Measurements from ENCODE around the gene CDKN2C. TPM values are rescaled to one million over a fixed set of nuclear protein-coding genes. Genes with fewer than 3 reads are reported as not detected.

CDKN2C gene
- total and polyA plus RNA-seq, 2 donors from 2014 or later = 12.5 to 16.6 TPM

DNA sequence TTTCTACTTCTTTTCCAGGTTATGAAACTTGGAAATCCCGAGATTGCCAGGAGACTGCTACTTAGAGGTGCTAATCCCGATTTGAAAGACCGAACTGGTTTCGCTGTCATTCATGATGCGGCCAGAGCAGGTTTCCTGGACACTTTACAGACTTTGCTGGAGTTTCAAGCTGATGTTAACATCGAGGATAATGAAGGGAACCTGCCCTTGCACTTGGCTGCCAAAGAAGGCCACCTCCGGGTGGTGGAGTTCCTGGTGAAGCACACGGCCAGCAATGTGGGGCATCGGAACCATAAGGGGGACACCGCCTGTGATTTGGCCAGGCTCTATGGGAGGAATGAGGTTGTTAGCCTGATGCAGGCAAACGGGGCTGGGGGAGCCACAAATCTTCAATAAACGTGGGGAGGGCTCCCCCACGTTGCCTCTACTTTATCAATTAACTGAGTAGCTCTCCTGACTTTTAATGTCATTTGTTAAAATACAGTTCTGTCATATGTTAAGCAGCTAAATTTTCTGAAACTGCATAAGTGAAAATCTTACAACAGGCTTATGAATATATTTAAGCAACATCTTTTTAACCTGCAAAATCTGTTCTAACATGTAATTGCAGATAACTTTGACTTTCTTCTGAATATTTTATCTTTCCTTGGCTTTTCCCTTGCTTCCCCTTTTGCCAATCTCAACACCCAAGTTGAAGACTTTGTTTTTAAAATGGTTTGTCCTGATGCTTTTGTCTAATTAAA lies 4.0 kb downstream of the CDKN2C start:
- peaks cover 57% of the 10 kb centered on the region for H3K27me3 ChIP-seq (ENCODE audit: control insufficient read depth, insufficient read depth, low read length)
- peak in 1 of 5 donors; percentile 30 for DNase-seq
- FAIRE-seq = no peak
- TF ChIP-seq, protein P1, sequence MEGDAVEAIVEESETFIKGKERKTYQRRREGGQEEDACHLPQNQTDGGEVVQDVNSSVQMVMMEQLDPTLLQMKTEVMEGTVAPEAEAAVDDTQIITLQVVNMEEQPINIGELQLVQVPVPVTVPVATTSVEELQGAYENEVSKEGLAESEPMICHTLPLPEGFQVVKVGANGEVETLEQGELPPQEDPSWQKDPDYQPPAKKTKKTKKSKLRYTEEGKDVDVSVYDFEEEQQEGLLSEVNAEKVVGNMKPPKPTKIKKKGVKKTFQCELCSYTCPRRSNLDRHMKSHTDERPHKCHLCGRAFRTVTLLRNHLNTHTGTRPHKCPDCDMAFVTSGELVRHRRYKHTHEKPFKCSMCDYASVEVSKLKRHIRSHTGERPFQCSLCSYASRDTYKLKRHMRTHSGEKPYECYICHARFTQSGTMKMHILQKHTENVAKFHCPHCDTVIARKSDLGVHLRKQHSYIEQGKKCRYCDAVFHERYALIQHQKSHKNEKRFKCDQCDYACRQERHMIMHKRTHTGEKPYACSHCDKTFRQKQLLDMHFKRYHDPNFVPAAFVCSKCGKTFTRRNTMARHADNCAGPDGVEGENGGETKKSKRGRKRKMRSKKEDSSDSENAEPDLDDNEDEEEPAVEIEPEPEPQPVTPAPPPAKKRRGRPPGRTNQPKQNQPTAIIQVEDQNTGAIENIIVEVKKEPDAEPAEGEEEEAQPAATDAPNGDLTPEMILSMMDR (IDR thresholded peaks at IDR 0.05; ENCODE audit: borderline replicate concordance, extremely low read depth, insufficient read depth) = no peak
- no peak overlapping the region for H3K27ac ChIP-seq (ENCODE audit: low read depth in 2 of 2, low read length in 2 of 2)
- intact Hi-C loops (cut with DNase I) = no loop called here
- no peak overlapping the region for H3K4me3 ChIP-seq (ENCODE audit: low read length in 3 of 3)
- no peaks in the 10 kb centered on the region for H3K9me3 ChIP-seq (ENCODE audit: control insufficient read depth in 2 of 3, insufficient read depth in 1 of 3, low read length in 3 of 3)
- H3K9ac ChIP-seq (ENCODE audit: low read length in 3 of 3) = no peak overlapping the region
- no peaks in the 10 kb centered on the region for H3K36me3 ChIP-seq (ENCODE audit: control insufficient read depth in 2 of 3, insufficient read depth in 3 of 3, low read length in 3 of 3)
- peaks cover 0 to 4% (median 0%) of the 10 kb centered on the region in 3 donors for H3K4me1 ChIP-seq (ENCODE audit: control insufficient read depth in 2 of 3, insufficient read depth in 2 of 3, low read depth in 1 of 3, low read length in 3 of 3)

DNA sequence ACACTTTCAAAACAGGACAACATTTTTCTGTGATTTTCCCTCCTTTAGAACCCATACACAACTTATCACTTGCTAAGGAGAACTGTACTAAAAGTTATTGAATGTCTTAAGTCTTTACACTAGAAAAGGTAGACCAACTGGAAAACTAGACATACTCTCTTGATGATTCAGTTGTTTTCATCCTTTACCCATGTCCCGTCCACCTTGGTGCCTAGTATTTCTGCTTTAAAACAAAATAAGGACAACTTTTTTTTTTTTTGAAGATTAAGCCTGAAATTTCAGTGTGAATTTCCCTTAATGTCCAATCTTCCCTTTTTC lies 4.5 kb downstream of the CDKN2C start:
- peaks cover 0 to 4% (median 3%) of the 10 kb centered on the region in 3 donors for H3K4me1 ChIP-seq (ENCODE audit: control insufficient read depth in 2 of 3, insufficient read depth in 2 of 3, low read depth in 1 of 3, low read length in 3 of 3)
- H3K36me3 ChIP-seq (ENCODE audit: control insufficient read depth in 2 of 3, insufficient read depth in 3 of 3, low read length in 3 of 3) = no peaks in the 10 kb centered on the region
- peaks cover 61% of the 10 kb centered on the region for H3K27me3 ChIP-seq (ENCODE audit: control insufficient read depth, insufficient read depth, low read length)
- TF ChIP-seq, protein P1 (IDR thresholded peaks at IDR 0.05; ENCODE audit: borderline replicate concordance, extremely low read depth, insufficient read depth) = no peak
- H3K9me3 ChIP-seq (ENCODE audit: control insufficient read depth in 2 of 3, insufficient read depth in 1 of 3, low read length in 3 of 3) = no peaks in the 10 kb centered on the region
- no peak for FAIRE-seq
- H3K4me3 ChIP-seq (ENCODE audit: low read length in 3 of 3) = no peak overlapping the region
- no peak overlapping the region for H3K27ac ChIP-seq (ENCODE audit: low read depth in 2 of 2, low read length in 2 of 2)
- H3K9ac ChIP-seq (ENCODE audit: low read length in 3 of 3) = no peak overlapping the region
- intact Hi-C loops (cut with DNase I) = no loop called here
- DNase-seq = peak in 1 of 5 donors; percentile 39

DNA sequence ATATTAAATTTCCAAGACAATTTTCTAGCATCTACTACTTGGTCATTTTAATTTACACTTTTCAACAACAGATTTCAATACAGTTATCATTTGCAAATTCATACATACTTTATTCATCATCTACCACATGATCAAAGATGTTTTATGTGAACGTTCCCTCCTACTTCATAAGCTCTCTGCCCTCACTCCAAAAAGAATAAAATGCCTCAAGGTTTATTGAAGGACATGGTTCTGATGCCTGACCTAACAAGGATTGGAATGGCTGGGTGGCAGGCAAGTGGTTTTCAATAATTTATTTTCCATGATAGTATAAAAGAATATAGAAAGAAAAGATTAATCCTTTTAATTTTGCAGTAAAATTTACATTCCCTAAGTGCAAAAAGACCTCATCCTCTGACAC lies 5.4 kb downstream of the CDKN2C start:
- DNase-seq (peak in 1 of 5 donors; percentile 36), FAIRE-seq (no peak)
- no peak overlapping the region for H3K4me3 ChIP-seq (ENCODE audit: low read length in 3 of 3)

More for the DNA sequence above, 5.4 kb downstream of the CDKN2C start:
- TF ChIP-seq, protein P1 (IDR thresholded peaks at IDR 0.05; ENCODE audit: borderline replicate concordance, extremely low read depth, insufficient read depth) = no peak
- Histone ChIP-seq H3K4me1 (ENCODE audit: control insufficient read depth in 2 of 3, insufficient read depth in 2 of 3, low read depth in 1 of 3, low read length in 3 of 3) (peaks cover 0 to 7% (median 3%) of the 10 kb centered on the region in 3 donors), H3K27ac (ENCODE audit: low read depth in 2 of 2, low read length in 2 of 2) (no peak overlapping the region), H3K9ac (ENCODE audit: low read length in 3 of 3) (no peak overlapping the region), H3K36me3 (ENCODE audit: control insufficient read depth in 2 of 3, insufficient read depth in 3 of 3, low read length in 3 of 3) (no peaks in the 10 kb centered on the region), H3K27me3 (ENCODE audit: control insufficient read depth, insufficient read depth, low read length) (peaks cover 61% of the 10 kb centered on the region), H3K9me3 (ENCODE audit: control insufficient read depth in 2 of 3, insufficient read depth in 1 of 3, low read length in 3 of 3) (no peaks in the 10 kb centered on the region)
- intact Hi-C loops (cut with DNase I) = no loop called here
